HUDEP-2 (cell line): ENCODE results near the gene EMC7.

Source experiments
- DNase-seq, 76 experiments: peaks; one replicate each; lab custom pipeline; 2025; ENCODE audit not compliant: unreplicated experiment in 76 of 76; lab: John Stamatoyannopoulos, UW

EMC7 gene

GRCh38 chr15:34039790-34040113, 61.9 kb downstream of the EMC7 start:
- peak in 1 of 76 experiments; percentile 26 for DNase-seq

GRCh38 chr15:34038871-34039789, 62.5 kb downstream of the EMC7 start, which contains the start of gene AVEN:
AVEN (minus strand) TSS chr15:34039204; CDS start chr15:34039046, 158 bp downstream.
- peak in 38 of 76 experiments; percentile 4 to 60 (median 28) for DNase-seq

GRCh38 chr15:34038023-34038870, 63.4 kb downstream of the EMC7 start:
- peak in 71 of 76 experiments; percentile 16 to 91 (median 60) for DNase-seq
